Measurements from ENCODE around the gene LYPD8.
A peak's percentile ranks its signal among the peaks of the same experiment; 100 is the strongest.

- peak; percentile 10; the same call in 1 of the 2 replicates for TF ChIP-seq CTCF (IDR thresholded peaks at IDR 0.05; ENCODE audit: low read depth, low read length)
- no peak for TF ChIP-seq EZH2phosphoT487 (IDR thresholded peaks at IDR 0.05; ENCODE audit: low read depth)
These were observed 35.5 kb upstream of the LYPD8 start for GRCh38 chr1:248791010-248791409.
